HFF-Myc (cell line): ENCODE results near the gene RSBN1L.

Experiments
- DNase-seq: peaks from one replicate; pipeline ENCODE4 v3.0.0-alpha.2; 2011; ENCODE audit warnings: low read depth; ENCODE audit errors: extremely low read depth
- H3K4me3 ChIP-seq: replicated peaks from 2 replicates; pipeline ENCODE4 v1.5.1; 2011; ENCODE audit warnings: low read depth, mild to moderate bottlenecking, control low read depth, low read length
- CTCF ChIP-seq: IDR thresholded peaks from 2 replicates; pipeline ENCODE4 v1.5.1; 2012; ENCODE audit warnings: mild to moderate bottlenecking, low read depth, low read length, control low read depth; ENCODE audit errors: missing control alignments

Gene RSBN1L

GRCh38 chr7:77655836-77656455 is 40.3 kb upstream of the RSBN1L start:
- no peak for DNase-seq
- no peak overlapping the region for H3K4me3 ChIP-seq
- TF ChIP-seq CTCF: no peak

GRCh38 chr7:77657427-77658224 is 38.6 kb upstream of the RSBN1L start:
- peak; percentile 29 for TF ChIP-seq CTCF

GRCh38 chr7:77658928-77659327 is 37.3 kb upstream of the RSBN1L start:
- H3K4me3 ChIP-seq: no peak overlapping the region
- DNase-seq: no peak
- TF ChIP-seq CTCF: no peak

More at GRCh38 chr7:77657427-77658224, 38.6 kb upstream of the RSBN1L start:
- DNase-seq: no peak
- H3K4me3 ChIP-seq: no peak overlapping the region

GRCh38 chr7:77661816-77662215 is 34.4 kb upstream of the RSBN1L start:
- TF ChIP-seq CTCF: no peak
- H3K4me3 ChIP-seq: no peak overlapping the region
- no peak for DNase-seq

- DNase-seq: no peak
- no peak overlapping the region for H3K4me3 ChIP-seq
- no peak for TF ChIP-seq CTCF
Observed at GRCh38 chr7:77662869-77663268, 33.4 kb upstream of the RSBN1L start.

GRCh38 chr7:77664715-77665114 is 31.5 kb upstream of the RSBN1L start:
- H3K4me3 ChIP-seq: no peak overlapping the region
- TF ChIP-seq CTCF: no peak

More at GRCh38 chr7:77664715-77665114, 31.5 kb upstream of the RSBN1L start:
- DNase-seq: no peak
